LNCaP clone FGC (cell line): ENCODE results near the gene IQCE.
"Not testable (repeated sequence)": the region's sequence is repeated elsewhere in the genome, so short reads cannot be mapped to it uniquely, and the experiment has no call there.

Source experiments
- DNase-seq: peaks from one replicate; pipeline ENCODE4 v3.0.0-alpha.2; 2011; ENCODE audit warnings: low read depth
- H3K4me3 ChIP-seq: 2 replicates; pipeline ENCODE4 v1.5.1; 2011; ENCODE audit warnings: mild to moderate bottlenecking, low read depth, low read length, control low read depth
- CTCF ChIP-seq: IDR thresholded peaks from 2 replicates; pipeline ENCODE4 v1.5.1; 2012; ENCODE audit warnings: mild to moderate bottlenecking; ENCODE audit not compliant: control insufficient read depth, insufficient read depth; ENCODE audit errors: extremely low read depth

Gene IQCE

DNA sequence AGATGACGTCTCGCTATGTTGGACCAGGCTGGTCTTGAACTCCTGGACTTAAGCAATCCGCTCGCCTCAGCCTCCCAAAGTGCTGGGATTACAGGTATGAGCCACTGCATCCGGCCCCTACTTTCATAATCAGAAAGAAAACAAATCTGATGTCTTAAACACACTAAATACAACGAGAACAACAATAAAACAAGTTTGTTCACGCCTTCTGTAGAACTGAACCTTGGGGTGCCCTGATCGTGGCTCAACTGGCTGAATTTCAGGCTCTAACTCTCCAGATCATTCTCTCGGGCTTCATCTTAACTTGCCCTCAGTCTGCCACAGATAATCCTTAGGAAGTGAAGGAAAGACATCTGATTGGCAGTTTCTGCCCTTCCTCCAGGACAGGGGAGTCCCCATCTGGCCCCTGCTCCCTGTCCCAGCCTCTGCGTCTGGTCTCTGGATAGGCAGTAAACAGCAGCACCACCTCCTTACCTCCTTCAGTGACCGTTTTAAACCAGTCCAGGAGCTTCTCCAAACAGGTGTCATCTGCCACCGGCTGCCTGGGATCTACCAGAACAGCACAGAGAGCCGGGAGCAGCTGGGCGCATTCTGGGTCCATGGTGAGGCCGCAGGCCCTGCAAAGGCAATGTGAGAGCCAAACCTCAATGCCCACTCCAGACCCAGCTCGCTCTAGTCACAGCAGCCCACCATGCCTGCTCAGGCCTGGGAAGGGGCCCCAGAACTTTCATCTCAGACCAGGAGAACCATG, 4.8 kb upstream of the IQCE start:
- peak overlapping the region; percentile 71 for H3K4me3 ChIP-seq
- DNase-seq = no peak

GRCh38 chr7:2554661-2555111, 4.1 kb upstream of the IQCE start:
- TF ChIP-seq CTCF = no peak
- H3K4me3 ChIP-seq = peak overlapping the region; percentile 71
- DNase-seq = no peak

More for the DNA sequence above, 4.8 kb upstream of the IQCE start:
- no peak for TF ChIP-seq CTCF

- TF ChIP-seq CTCF = peak; percentile 51
- DNase-seq = peak; percentile 75
- peak within 1 kb of the TSS; percentile 71 for H3K4me3 ChIP-seq
Observed at GRCh38 chr7:2555121-2556052, 3.4 kb upstream of the IQCE start, which contains the start of gene BRAT1. Gene BRAT1, minus strand, starts transcription at chr7:2555524. Its CDS starts 1,093 bp downstream, at chr7:2554431.

DNA sequence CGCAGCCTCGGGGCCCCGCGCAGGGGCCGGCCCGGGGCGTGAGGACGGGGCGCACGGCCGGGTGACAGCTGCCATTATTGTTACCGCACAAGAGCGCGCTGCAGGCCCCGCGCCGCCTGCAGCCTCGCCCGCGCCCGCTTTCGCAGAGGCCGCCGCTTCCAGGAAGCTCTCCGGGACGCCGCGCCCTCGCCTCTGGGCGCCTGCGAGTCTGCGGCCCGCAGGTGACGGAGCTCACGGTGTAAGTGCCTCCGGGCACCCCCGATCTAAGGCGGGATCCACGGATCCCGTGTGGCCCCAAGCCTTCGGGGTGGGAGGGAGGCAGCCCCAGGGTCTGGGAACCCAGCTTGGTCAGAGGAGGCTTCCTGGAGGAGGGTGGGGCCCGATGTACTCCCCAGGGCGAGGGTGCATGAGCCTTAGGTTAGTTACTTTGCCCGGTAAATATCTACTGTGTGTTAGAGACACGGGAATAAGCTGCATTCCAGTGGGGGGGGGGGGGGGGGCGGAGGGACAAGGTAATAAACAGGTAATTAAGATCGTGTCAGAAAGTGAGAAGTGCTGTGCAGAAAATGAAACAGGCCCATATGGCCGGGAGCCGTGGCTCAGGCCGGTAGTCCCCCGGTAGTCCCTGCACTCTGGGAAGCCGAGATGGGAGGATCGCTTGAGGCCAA, 638 bp downstream of the IQCE start:
- no peak for TF ChIP-seq CTCF

GRCh38 chr7:2563955-2564354, 5.2 kb downstream of the IQCE start:
- DNase-seq, H3K4me3 ChIP-seq: not testable (repeated sequence)

More for the DNA sequence above, 638 bp downstream of the IQCE start:
- no peak for DNase-seq
- H3K4me3 ChIP-seq = peak overlapping the region; percentile 66

GRCh38 chr7:2564970-2565540, 6.3 kb downstream of the IQCE start:
- no peak for DNase-seq
- TF ChIP-seq CTCF = no peak
- no peak overlapping the region for H3K4me3 ChIP-seq
